ENCODE data around the gene SMIM11. TPM values are rescaled to one million over a fixed set of nuclear protein-coding genes. Genes with fewer than 3 reads are reported as not detected.

SMIM11 gene
- total and polyA plus RNA-seq, 3 experiments from 2014 or later = 3.4 to 20.0 (median 9.2) TPM

- Mint-ChIP-seq H3K4me3 (no peak overlapping the region), H3K9me3 (peaks cover 0 to 2% (median 0%) of the 10 kb centered on the region in 5 donors), H3K27ac (no peak overlapping the region), H3K36me3 (no peaks in the 10 kb centered on the region), H3K27me3 (peaks cover 4 to 6% of the 10 kb centered on the region in 2 donors), H3K4me1 (peaks cover 4 to 6% (median 5%) of the 10 kb centered on the region in 3 donors)
- Histone ChIP-seq H3K27me3 (ENCODE audit: insufficient read depth, low read length, poor library complexity, severe bottlenecking) (no peaks in the 10 kb centered on the region), H3K4me3 (ENCODE audit: low read length) (no peak overlapping the region), H3K27ac (ENCODE audit: low read depth, low read length) (no peak overlapping the region), H3K4me1 (ENCODE audit: insufficient read depth, low read length) (no peaks in the 10 kb centered on the region), H3K36me3 (ENCODE audit: insufficient read depth, low read length) (no peaks in the 10 kb centered on the region), H3K9me3 (ENCODE audit: low read length) (no peaks in the 10 kb centered on the region)
- no peak for DNase-seq
- ChIA-PET CTCF (interaction anchor here (1.0 to 11.1 kb wide), 3 partner anchors 8 to 424 kb away, joined by 3 to 190 read pairs (median 4); no protein-coding TSS in a partner anchor), POLR2A (no interaction called here)
Observed at GRCh38 chr21:34345892-34346291, 29.4 kb upstream of the SMIM11 start.

GRCh38 chr21:34348890-34349519, 26.3 kb upstream of the SMIM11 start:
- Histone ChIP-seq H3K4me1 (ENCODE audit: insufficient read depth, low read length) (no peaks in the 10 kb centered on the region), H3K9me3 (ENCODE audit: low read length) (no peaks in the 10 kb centered on the region), H3K27me3 (ENCODE audit: insufficient read depth, low read length, poor library complexity, severe bottlenecking) (no peaks in the 10 kb centered on the region), H3K27ac (ENCODE audit: low read depth, low read length) (no peak overlapping the region), H3K4me3 (ENCODE audit: low read length) (no peak overlapping the region), H3K36me3 (ENCODE audit: insufficient read depth, low read length) (no peaks in the 10 kb centered on the region)
- Mint-ChIP-seq H3K36me3 (no peaks in the 10 kb centered on the region), H3K9me3 (peaks cover 0 to 2% (median 0%) of the 10 kb centered on the region in 5 donors), H3K4me1 (peaks cover 4 to 6% (median 5%) of the 10 kb centered on the region in 3 donors), H3K27ac (no peak overlapping the region), H3K27me3 (peaks cover 5 to 6% of the 10 kb centered on the region in 2 donors), H3K4me3 (no peak overlapping the region)
- no peak for DNase-seq
- CTCF ChIA-PET = interaction anchor here (0.9 to 11.1 kb wide), 7 partner anchors 11 to 437 kb away, joined by 3 to 190 read pairs (median 8); no protein-coding TSS in a partner anchor
- POLR2A ChIA-PET = no interaction called here

GRCh38 chr21:34351786-34352241, 23.5 kb upstream of the SMIM11 start:
- H3K9me3 Mint-ChIP-seq = peaks cover 0 to 2% (median 0%) of the 10 kb centered on the region in 5 donors
- no peaks in the 10 kb centered on the region for H3K9me3 ChIP-seq (ENCODE audit: low read length)
- no peak overlapping the region for H3K27ac ChIP-seq (ENCODE audit: low read depth, low read length)
- H3K4me3 ChIP-seq (ENCODE audit: low read length) = no peak overlapping the region
- no peaks in the 10 kb centered on the region for H3K27me3 ChIP-seq (ENCODE audit: insufficient read depth, low read length, poor library complexity, severe bottlenecking)
- H3K4me1 Mint-ChIP-seq = peaks cover 4 to 6% (median 5%) of the 10 kb centered on the region in 3 donors
- DNase-seq = peak in 1 of 5 donors; percentile 10
- no peaks in the 10 kb centered on the region for H3K36me3 ChIP-seq (ENCODE audit: insufficient read depth, low read length)
- no peaks in the 10 kb centered on the region for H3K36me3 Mint-ChIP-seq
- no peak overlapping the region for H3K27ac Mint-ChIP-seq
- peaks cover 25 to 26% of the 10 kb centered on the region in 2 donors for H3K27me3 Mint-ChIP-seq
- H3K4me1 ChIP-seq (ENCODE audit: insufficient read depth, low read length) = no peaks in the 10 kb centered on the region
- CTCF ChIA-PET = interaction anchor here (11.1 kb wide), 1 partner anchor 430 kb away, joined by 190 read pairs; no protein-coding TSS in a partner anchor
- H3K4me3 Mint-ChIP-seq = no peak overlapping the region
- POLR2A ChIA-PET = no interaction called here

DNA sequence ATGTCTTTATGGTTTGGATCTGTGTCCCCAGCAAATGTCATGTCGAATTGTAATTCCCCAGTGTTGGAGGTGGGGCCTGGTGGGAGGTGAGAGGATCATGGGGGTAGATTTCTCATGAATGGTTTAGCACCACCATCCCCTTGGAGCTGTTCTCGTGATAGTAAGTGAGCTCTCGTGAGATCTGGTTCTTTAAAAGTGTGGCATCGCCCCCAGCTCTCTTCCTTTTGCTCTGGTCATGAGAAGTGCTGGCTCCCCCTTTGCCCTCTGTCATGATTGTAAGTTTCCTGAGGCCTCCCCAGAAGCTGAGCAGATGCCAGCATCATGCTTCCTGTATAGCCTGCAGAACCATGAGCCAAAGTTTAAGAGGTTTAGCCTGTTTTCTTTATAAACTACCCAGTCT, 22.8 kb upstream of the SMIM11 start:
- peaks cover 4 to 6% (median 5%) of the 10 kb centered on the region in 3 donors for H3K4me1 Mint-ChIP-seq
- H3K36me3 Mint-ChIP-seq = no peaks in the 10 kb centered on the region
- H3K27me3 ChIP-seq (ENCODE audit: insufficient read depth, low read length, poor library complexity, severe bottlenecking) = no peaks in the 10 kb centered on the region
- peaks cover 25 to 32% of the 10 kb centered on the region in 2 donors for H3K27me3 Mint-ChIP-seq
- ChIA-PET CTCF (no interaction called here), POLR2A (no interaction called here)
- H3K4me3 ChIP-seq (ENCODE audit: low read length) = no peak overlapping the region
- DNase-seq = no peak
- no peak overlapping the region for H3K27ac Mint-ChIP-seq
- no peaks in the 10 kb centered on the region for H3K4me1 ChIP-seq (ENCODE audit: insufficient read depth, low read length)
- H3K27ac ChIP-seq (ENCODE audit: low read depth, low read length) = no peak overlapping the region
- H3K9me3 ChIP-seq (ENCODE audit: low read length) = no peaks in the 10 kb centered on the region
- H3K9me3 Mint-ChIP-seq = peaks cover 0 to 2% (median 0%) of the 10 kb centered on the region in 5 donors
- H3K36me3 ChIP-seq (ENCODE audit: insufficient read depth, low read length) = no peaks in the 10 kb centered on the region
- H3K4me3 Mint-ChIP-seq = no peak overlapping the region

DNA sequence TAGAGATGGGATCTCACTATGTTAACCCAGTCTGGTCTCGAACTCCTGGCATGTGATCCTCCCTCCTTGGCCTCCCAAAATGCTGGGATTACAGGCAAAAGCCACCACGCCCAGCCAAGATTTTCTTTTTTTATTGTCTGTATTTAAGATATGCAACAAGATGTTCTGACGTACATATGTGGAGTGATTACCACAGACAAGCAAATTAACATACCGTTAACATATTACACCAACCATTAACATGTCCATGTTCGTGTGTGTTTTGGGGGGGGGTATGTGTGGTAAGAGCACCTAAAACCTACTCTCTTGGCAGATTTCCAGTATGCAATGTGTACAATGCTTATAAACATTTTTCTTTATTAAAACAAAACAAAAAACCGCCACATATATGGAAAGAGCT, 22.1 kb upstream of the SMIM11 start:
- Histone ChIP-seq H3K27me3 (ENCODE audit: insufficient read depth, low read length, poor library complexity, severe bottlenecking) (no peaks in the 10 kb centered on the region), H3K36me3 (ENCODE audit: insufficient read depth, low read length) (no peaks in the 10 kb centered on the region), H3K4me3 (ENCODE audit: low read length) (no peak overlapping the region), H3K27ac (ENCODE audit: low read depth, low read length) (no peak overlapping the region), H3K4me1 (ENCODE audit: insufficient read depth, low read length) (no peaks in the 10 kb centered on the region), H3K9me3 (ENCODE audit: low read length) (no peaks in the 10 kb centered on the region)
- Mint-ChIP-seq H3K36me3 (no peaks in the 10 kb centered on the region), H3K27me3 (peaks cover 23 to 33% of the 10 kb centered on the region in 2 donors), H3K27ac (no peak overlapping the region), H3K4me3 (no peak overlapping the region), H3K4me1 (no peaks in the 10 kb centered on the region), H3K9me3 (no peaks in the 10 kb centered on the region)
- POLR2A ChIA-PET = no interaction called here
- no peak for DNase-seq
- CTCF ChIA-PET = no interaction called here

- Histone ChIP-seq H3K27me3 (ENCODE audit: insufficient read depth, low read length, poor library complexity, severe bottlenecking) (no peaks in the 10 kb centered on the region), H3K4me1 (ENCODE audit: insufficient read depth, low read length) (no peaks in the 10 kb centered on the region), H3K36me3 (ENCODE audit: insufficient read depth, low read length) (no peaks in the 10 kb centered on the region), H3K27ac (ENCODE audit: low read depth, low read length) (no peak overlapping the region), H3K9me3 (ENCODE audit: low read length) (no peaks in the 10 kb centered on the region), H3K4me3 (ENCODE audit: low read length) (no peak overlapping the region)
- ChIA-PET POLR2A (no interaction called here), CTCF (interaction anchor here (1.0 to 3.3 kb wide), 4 partner anchors 9 to 431 kb away, joined by 4 to 16 read pairs (median 4); no protein-coding TSS in a partner anchor)
- peaks cover 0 to 4% (median 0%) of the 10 kb centered on the region in 5 donors for H3K9me3 Mint-ChIP-seq
- H3K27me3 Mint-ChIP-seq = peaks cover 26 to 38% of the 10 kb centered on the region in 2 donors
- H3K4me3 Mint-ChIP-seq = no peak overlapping the region
- H3K36me3 Mint-ChIP-seq = no peaks in the 10 kb centered on the region
- DNase-seq = no peak
- H3K27ac Mint-ChIP-seq = no peak overlapping the region
- H3K4me1 Mint-ChIP-seq = no peaks in the 10 kb centered on the region
Observed at GRCh38 chr21:34354836-34355235, 20.5 kb upstream of the SMIM11 start.

DNA sequence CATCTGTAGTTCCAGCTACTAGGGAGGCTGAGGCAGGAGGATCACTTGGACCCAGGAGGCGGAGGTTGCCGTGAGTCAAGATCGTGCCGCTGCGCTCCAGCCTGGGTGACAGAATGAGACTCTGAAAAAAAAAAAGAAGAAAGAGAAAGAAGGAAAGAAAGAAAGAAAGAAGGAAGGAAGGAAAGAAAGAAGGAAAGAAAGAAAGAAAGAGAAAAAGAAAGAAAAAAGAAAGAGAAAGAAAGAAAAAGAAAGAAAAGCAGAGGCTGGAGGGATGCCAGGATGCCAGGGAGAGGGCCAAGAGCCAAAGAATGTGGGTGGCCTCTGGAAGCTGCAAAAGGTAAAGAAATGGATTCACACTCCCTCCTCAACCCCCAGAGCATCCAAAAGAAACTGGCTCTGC, 19.7 kb upstream of the SMIM11 start:
- H3K9me3 Mint-ChIP-seq = peaks cover 0 to 4% (median 0%) of the 10 kb centered on the region in 5 donors
- H3K27me3 ChIP-seq (ENCODE audit: insufficient read depth, low read length, poor library complexity, severe bottlenecking) = no peaks in the 10 kb centered on the region
- H3K27ac ChIP-seq (ENCODE audit: low read depth, low read length) = no peak overlapping the region
- no peak overlapping the region for H3K4me3 Mint-ChIP-seq
- DNase-seq = no peak
- H3K36me3 ChIP-seq (ENCODE audit: insufficient read depth, low read length) = no peaks in the 10 kb centered on the region
- peaks cover 26 to 43% of the 10 kb centered on the region in 2 donors for H3K27me3 Mint-ChIP-seq
- H3K4me1 Mint-ChIP-seq = no peaks in the 10 kb centered on the region
- H3K4me3 ChIP-seq (ENCODE audit: low read length) = no peak overlapping the region
- no peaks in the 10 kb centered on the region for H3K4me1 ChIP-seq (ENCODE audit: insufficient read depth, low read length)
- ChIA-PET POLR2A (no interaction called here), CTCF (interaction anchor here (1.7 to 3.3 kb wide), 2 partner anchors 8 to 432 kb away, joined by 6 to 16 read pairs; no protein-coding TSS in a partner anchor)
- no peak overlapping the region for H3K27ac Mint-ChIP-seq
- H3K9me3 ChIP-seq (ENCODE audit: low read length) = no peaks in the 10 kb centered on the region
- no peaks in the 10 kb centered on the region for H3K36me3 Mint-ChIP-seq

DNA sequence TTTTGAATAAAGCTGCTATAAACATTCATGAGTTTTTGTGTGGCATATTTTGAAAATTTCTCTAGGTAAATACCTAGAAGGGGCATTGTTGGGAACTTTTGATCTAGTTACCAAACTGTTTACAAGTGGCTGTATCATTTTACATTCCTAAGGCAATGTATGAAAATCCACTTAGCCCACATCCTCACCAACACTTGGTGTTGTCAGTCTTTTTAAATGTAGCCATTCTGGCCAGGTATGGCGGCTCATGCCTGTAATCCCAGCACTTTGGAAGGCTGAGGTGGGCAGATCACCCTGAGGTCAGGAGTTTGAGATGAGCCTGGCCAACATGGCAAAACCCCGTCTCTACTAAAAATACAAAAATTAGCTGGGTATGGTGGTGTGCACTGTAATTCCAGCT, 17.4 kb upstream of the SMIM11 start:
- Histone ChIP-seq H3K27ac (ENCODE audit: low read depth, low read length) (no peak overlapping the region), H3K27me3 (ENCODE audit: insufficient read depth, low read length, poor library complexity, severe bottlenecking) (peaks cover 4% of the 10 kb centered on the region), H3K4me1 (ENCODE audit: insufficient read depth, low read length) (no peaks in the 10 kb centered on the region), H3K36me3 (ENCODE audit: insufficient read depth, low read length) (no peaks in the 10 kb centered on the region), H3K4me3 (ENCODE audit: low read length) (no peak overlapping the region), H3K9me3 (ENCODE audit: low read length) (no peaks in the 10 kb centered on the region)
- Mint-ChIP-seq H3K9me3 (peaks cover 0 to 4% (median 0%) of the 10 kb centered on the region in 5 donors), H3K4me3 (no peak overlapping the region), H3K27me3 (peaks cover 29 to 47% of the 10 kb centered on the region in 2 donors), H3K4me1 (peaks cover 3 to 7% (median 5%) of the 10 kb centered on the region in 3 donors), H3K27ac (no peak overlapping the region), H3K36me3 (no peaks in the 10 kb centered on the region)
- no peak for DNase-seq
- CTCF ChIA-PET = interaction anchor here (1.7 kb wide), 1 partner anchor 10 kb away, joined by 6 read pairs; no protein-coding TSS in a partner anchor
- POLR2A ChIA-PET = no interaction called here
